HepG2 (cell line): Measurements from ENCODE around the gene KDM5A. TPM values are rescaled to one million over a fixed set of nuclear protein-coding genes. Genes with fewer than 3 reads are reported as not detected.

ENCODE experiments used
- ATAC-seq: fragments of 200-7000 bp; cut with Tn5 transposase; 3 replicates; pipeline ENCODE4 v1.9.1; 2020; ENCODE audit warnings: mild to moderate bottlenecking, moderate library complexity
- BruUV-seq: library from RNA; stranded (reverse); fragments of 400-500 nt; replicated peaks from 2 replicates; lab custom pipeline; 2021; lab: Mats Ljungman, UMichigan
- CTCF ChIA-PET: fragments of 300-600 bp; formaldehyde crosslinking; extraction: SDS; loops from one replicate; lab custom pipeline; 2021; ENCODE audit warnings: low total read pairs, inconsistent platforms, low intra/inter-chr PET ratio; lab: Yijun Ruan, JAX
- POLR2A ChIA-PET: fragments of 350-600 bp; sonication (Branson Sonifier 250); formaldehyde crosslinking; loops from one replicate; lab custom pipeline; 2020; ENCODE audit warnings: antibody characterized with exemption, inconsistent platforms; lab: Yijun Ruan, JAX
- DNase-seq: peaks from one replicate; pipeline ENCODE4 v3.0.0-alpha.2; 2015; ENCODE audit warnings: low spot score
- FAIRE-seq: peaks from 3 replicates; lab custom pipeline; 2011; peaks lifted over from hg19 to GRCh38; lab: Jason Lieb, UNC
- H2AFZ ChIP-seq: one replicate; pipeline ENCODE4 v1.6.1; 2011; ENCODE audit warnings: low read length, inconsistent platforms
- H3K27ac ChIP-seq: fragments of 300-600 bp; 3 replicates; pipeline ENCODE4 v1.8.0; 2011; ENCODE audit warnings: mixed run types, mild to moderate bottlenecking, mixed read lengths, low read length, inconsistent platforms; ENCODE audit not compliant: insufficient read depth; ENCODE audit errors: extremely low read length
- H3K27me3 ChIP-seq, 2 experiments: fragments of 200-600 bp in 1 of 2; 2 replicates in 1 of 2; 3 replicates in 1 of 2; pipeline versions ENCODE4 v1.6.0 to v1.8.0; 2011; ENCODE audit warnings: low read length in 2 of 2, mild to moderate bottlenecking in 2 of 2, moderate library complexity in 2 of 2, inconsistent platforms in 1 of 2; ENCODE audit not compliant: insufficient read depth in 2 of 2, control insufficient read depth in 1 of 2
- H3K36me3 ChIP-seq, 2 experiments: fragments of 200-600 bp in 1 of 2; replicated peaks in 1 of 2; 2 replicates in 1 of 2; 3 replicates in 1 of 2; pipeline versions ENCODE4 v1.5.1 to v1.8.0; 2011; ENCODE audit warnings: low read length in 2 of 2, inconsistent platforms in 1 of 2; ENCODE audit not compliant: insufficient read depth in 2 of 2, control insufficient read depth in 1 of 2
- H3K4me1 ChIP-seq: 2 replicates; pipeline ENCODE4 v1.5.1; 2012; ENCODE audit warnings: low read length, inconsistent platforms; ENCODE audit not compliant: insufficient read depth
- H3K4me2 ChIP-seq: 2 replicates; pipeline ENCODE4 v1.6.0; 2011; ENCODE audit warnings: low read depth, low read length, inconsistent platforms
- H3K4me3 ChIP-seq, 3 experiments: fragments of 200-600 bp in 1 of 3; sonication (generic), shearing (Covaris generic) in 1 of 3; replicated peaks in 1 of 3; 2 replicates each; pipeline ENCODE4 v1.5.1; 2011 to 2016; ENCODE audit warnings: low read length in 3 of 3, inconsistent platforms in 2 of 3, low read depth in 2 of 3, mild to moderate bottlenecking in 2 of 3, control low read depth in 1 of 3, mixed read lengths in 1 of 3; ENCODE audit not compliant: insufficient read depth in 1 of 3
- H3K79me2 ChIP-seq: one replicate; pipeline ENCODE4 v1.6.1; 2011; ENCODE audit warnings: low read length, inconsistent platforms; ENCODE audit not compliant: insufficient read depth
- H3K9ac ChIP-seq: 2 replicates; pipeline ENCODE4 v1.6.0; 2011; ENCODE audit warnings: mild to moderate bottlenecking, low read depth, low read length, inconsistent platforms; ENCODE audit not compliant: insufficient read depth
- H3K9me3 ChIP-seq: 2 replicates; pipeline ENCODE4 v1.5.1; 2012; ENCODE audit warnings: mild to moderate bottlenecking, low read length
- H4K20me1 ChIP-seq: 2 replicates; pipeline ENCODE4 v1.6.0; 2011; ENCODE audit warnings: inconsistent platforms, mild to moderate bottlenecking, low read length, moderate library complexity; ENCODE audit not compliant: insufficient read depth
- KMT2A ChIP-seq: sonication (generic); formaldehyde crosslinking; IDR thresholded peaks from 2 replicates; pipeline ENCODE4 v1.4.0; 2020; ENCODE audit warnings: missing genetic modification reagents
- NFYB ChIP-seq: sonication (generic); formaldehyde crosslinking; IDR thresholded peaks from 2 replicates; pipeline ENCODE4 v1.4.0; 2020; ENCODE audit warnings: missing genetic modification reagents
- SMC3 ChIP-seq: IDR thresholded peaks from 2 replicates; pipeline ENCODE4 v1.6.1; 2011; ENCODE audit warnings: low read length, improper control_type of control experiment
- TGIF2 ChIP-seq: IDR thresholded peaks from 2 replicates; pipeline ENCODE4 v1.6.1; 2016; ENCODE audit warnings: control low read depth, missing compliant biosample characterization
- WGBS: methylation state at CpG from one replicate; pipeline ENCODE4 v1.1.6; 2017; ENCODE audit warnings: low lambda C conversion rate; 5-methylcytosine and 5-hydroxymethylcytosine counted together
- in situ Hi-C: cut with HindIII; loops from 2 replicates; pipeline ENCODE4 v1.10.0; 2017; ENCODE audit warnings: low pct_unique_long_range_greater_than_20kb; ENCODE audit not compliant: extremely low pct_ligation_motif_present
- intact Hi-C: fragments of 100-400 bp; cut with micrococcal nuclease; formaldehyde crosslinking; loops from one replicate; pipeline ENCODE4 v1.10.0; 2022; ENCODE audit not compliant: unreplicated experiment
- polyA plus RNA-seq, 8 experiments: library from polyadenylated mRNA; depleted of rRNA in 3 of 8; stranded (reverse) in 7 of 8; unstranded in 1 of 8; fragments of >200 nt; fragmentation: Illumina TruSeq in 4 of 8; extraction: Trizol in 4 of 8; gene quantifications; 2 replicates each; pipeline versions ENCODE4 v1.2.1 to v1.2.3, GENCODE V29; 2011 to 2016; ENCODE audit warnings: low read depth in 4 of 8, missing spikeins in 1 of 8, mixed read lengths in 1 of 8; ENCODE audit not compliant: insufficient read depth in 1 of 8
- total RNA-seq, 5 experiments: library from RNA; depleted of rRNA; stranded (reverse); fragments of >200 nt; fragmentation: Illumina TruSeq; extraction: Trizol; gene quantifications; 2 replicates each; pipeline ENCODE4 v1.2.3, GENCODE V29; 2016; ENCODE audit warnings: low read depth in 1 of 5
- TF ChIP-seq, protein P1 (sequence below): sonication (generic); formaldehyde crosslinking; IDR thresholded peaks from 2 replicates; pipeline ENCODE4 v1.5.0; 2020; ENCODE audit warnings: missing genetic modification reagents
- TF ChIP-seq, protein P2 (sequence below): sonication (generic); formaldehyde crosslinking; IDR thresholded peaks from 2 replicates; pipeline ENCODE4 v1.5.1; 2020; ENCODE audit warnings: missing genetic modification reagents, mild to moderate bottlenecking, borderline replicate concordance

The KDM5A gene
- total and polyA plus RNA-seq, 2 of the 13 experiments (the other 11 are each of a cell fraction or from before 2014, with no cell fraction given) = 12.0 to 29.2 TPM

DNA sequence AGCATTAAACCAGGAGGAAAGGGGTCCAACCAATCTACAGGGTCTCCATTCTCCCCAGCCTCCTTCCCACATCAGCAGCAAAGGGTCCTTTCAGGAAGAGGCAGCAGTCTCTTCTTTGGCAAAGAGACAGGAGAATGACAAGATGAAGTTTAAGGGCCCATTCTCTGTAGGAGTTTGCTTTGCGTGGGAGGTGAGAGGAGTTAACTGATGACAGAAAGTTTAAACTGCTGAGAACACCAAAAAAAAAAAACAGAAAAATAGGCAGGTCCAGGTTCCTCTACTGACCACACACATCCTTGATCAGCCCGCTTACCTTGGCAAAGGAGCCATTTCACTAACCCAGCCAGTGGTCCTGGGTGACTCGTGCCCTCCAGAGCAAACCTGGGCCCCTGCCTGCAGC is 132.2 kb downstream of the KDM5A start:
- ChIA-PET POLR2A (interaction anchor here (0.8 kb wide), 1 partner anchor 19 kb away, joined by 3 read pairs; no protein-coding TSS in a partner anchor), CTCF (no interaction called here)
- H3K27me3 ChIP-seq = no peaks in the 10 kb centered on the region; a peak in 1 of 5 replicates
- H3K36me3 ChIP-seq = no peaks in the 10 kb centered on the region
- no peak overlapping the region for H3K4me3 ChIP-seq
- FAIRE-seq (no peak), ATAC-seq (no peak), DNase-seq (no peak)
- H3K4me2 ChIP-seq = peak overlapping the region; percentile 55
- H3K9ac ChIP-seq = no peak overlapping the region
- no peak for TF ChIP-seq KMT2A
- TF ChIP-seq, protein P1, sequence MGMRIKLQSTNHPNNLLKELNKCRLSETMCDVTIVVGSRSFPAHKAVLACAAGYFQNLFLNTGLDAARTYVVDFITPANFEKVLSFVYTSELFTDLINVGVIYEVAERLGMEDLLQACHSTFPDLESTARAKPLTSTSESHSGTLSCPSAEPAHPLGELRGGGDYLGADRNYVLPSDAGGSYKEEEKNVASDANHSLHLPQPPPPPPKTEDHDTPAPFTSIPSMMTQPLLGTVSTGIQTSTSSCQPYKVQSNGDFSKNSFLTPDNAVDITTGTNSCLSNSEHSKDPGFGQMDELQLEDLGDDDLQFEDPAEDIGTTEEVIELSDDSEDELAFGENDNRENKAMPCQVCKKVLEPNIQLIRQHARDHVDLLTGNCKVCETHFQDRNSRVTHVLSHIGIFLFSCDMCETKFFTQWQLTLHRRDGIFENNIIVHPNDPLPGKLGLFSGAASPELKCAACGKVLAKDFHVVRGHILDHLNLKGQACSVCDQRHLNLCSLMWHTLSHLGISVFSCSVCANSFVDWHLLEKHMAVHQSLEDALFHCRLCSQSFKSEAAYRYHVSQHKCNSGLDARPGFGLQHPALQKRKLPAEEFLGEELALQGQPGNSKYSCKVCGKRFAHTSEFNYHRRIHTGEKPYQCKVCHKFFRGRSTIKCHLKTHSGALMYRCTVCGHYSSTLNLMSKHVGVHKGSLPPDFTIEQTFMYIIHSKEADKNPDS (CRISPR knock-in tag) = no peak
- TF ChIP-seq NFYB = no peak
- TF ChIP-seq, protein P2, sequence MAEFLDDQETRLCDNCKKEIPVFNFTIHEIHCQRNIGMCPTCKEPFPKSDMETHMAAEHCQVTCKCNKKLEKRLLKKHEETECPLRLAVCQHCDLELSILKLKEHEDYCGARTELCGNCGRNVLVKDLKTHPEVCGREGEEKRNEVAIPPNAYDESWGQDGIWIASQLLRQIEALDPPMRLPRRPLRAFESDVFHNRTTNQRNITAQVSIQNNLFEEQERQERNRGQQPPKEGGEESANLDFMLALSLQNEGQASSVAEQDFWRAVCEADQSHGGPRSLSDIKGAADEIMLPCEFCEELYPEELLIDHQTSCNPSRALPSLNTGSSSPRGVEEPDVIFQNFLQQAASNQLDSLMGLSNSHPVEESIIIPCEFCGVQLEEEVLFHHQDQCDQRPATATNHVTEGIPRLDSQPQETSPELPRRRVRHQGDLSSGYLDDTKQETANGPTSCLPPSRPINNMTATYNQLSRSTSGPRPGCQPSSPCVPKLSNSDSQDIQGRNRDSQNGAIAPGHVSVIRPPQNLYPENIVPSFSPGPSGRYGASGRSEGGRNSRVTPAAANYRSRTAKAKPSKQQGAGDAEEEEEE (CRISPR knock-in tag) = no peak
- no peak for TF ChIP-seq TGIF2
- no peak for TF ChIP-seq SMC3
- no peak overlapping the region for H2AFZ ChIP-seq
- peaks cover 49% of the 10 kb centered on the region for H3K4me1 ChIP-seq
- in situ Hi-C loops (no loop called here), intact Hi-C loops (no loop called here)
- WGBS = 90% methylated on average over 3 of the region's 3 CpGs
- no peaks in the 10 kb centered on the region for H3K9me3 ChIP-seq
- H4K20me1 ChIP-seq = no peaks in the 10 kb centered on the region
- no peak overlapping the region for H3K27ac ChIP-seq
- H3K79me2 ChIP-seq = no peaks in the 10 kb centered on the region
- no TSS peak for BruUV-seq
